PC-9 (cell line): ENCODE results near the gene NUDCD2. TPM values are rescaled to one million over a fixed set of nuclear protein-coding genes. Genes with fewer than 3 reads are reported as not detected.

Experiments used
- BruUV-seq: library from RNA; stranded (reverse); fragments of 400-500 nt; replicated peaks from 2 replicates; lab custom pipeline; 2021; lab: Mats Ljungman, UMichigan
- CTCF ChIA-PET: fragments of 300-600 bp; sonication (Branson Sonifier 250); formaldehyde crosslinking; loops from one replicate; lab custom pipeline; 2022; ENCODE audit warnings: antibody characterized with exemption; lab: Charles Lee
- POLR2A ChIA-PET: fragments of 300-600 bp; sonication (Branson Sonifier 250); formaldehyde crosslinking; loops from one replicate; lab custom pipeline; 2022; ENCODE audit warnings: antibody characterized with exemption; ENCODE audit not compliant: unreplicated experiment; lab: Charles Lee
- DNase-seq, 2 experiments: peaks; one replicate each; pipeline versions ENCODE4 v3.0.0 to v3.0.0-alpha.2; 2015 to 2022; ENCODE audit warnings: mixed read lengths in 1 of 2
- H2AFZ ChIP-seq: fragments of 200-600 bp; sonication (generic); 2 replicates; pipeline ENCODE4 v1.8.1; 2017; ENCODE audit warnings: antibody characterized with exemption
- H3F3A ChIP-seq: fragments of 200-600 bp; sonication (generic); 2 replicates; pipeline ENCODE4 v1.8.1; 2017; ENCODE audit warnings: antibody characterized with exemption, mild to moderate bottlenecking, low read depth; ENCODE audit not compliant: insufficient read depth
- H3K27ac ChIP-seq: fragments of 200-600 bp; sonication (generic); 2 replicates; pipeline ENCODE4 v1.6.1; 2016; ENCODE audit warnings: mixed run types
- H3K27me3 ChIP-seq: fragments of 200-600 bp; sonication (generic); 2 replicates; pipeline ENCODE4 v1.6.1; 2016; ENCODE audit warnings: low read depth, mixed run types; ENCODE audit not compliant: insufficient read depth
- H3K36me3 ChIP-seq: fragments of 200-600 bp; sonication (generic); 2 replicates; pipeline ENCODE4 v1.6.1; 2016; ENCODE audit warnings: low read depth, mixed run types
- H3K4me1 ChIP-seq: fragments of 200-600 bp; sonication (generic); replicated peaks from 2 replicates; pipeline ENCODE4 v1.6.1; 2016; ENCODE audit warnings: mixed run types; ENCODE audit not compliant: insufficient read depth
- H3K4me2 ChIP-seq: fragments of 200-600 bp; sonication (generic); 2 replicates; pipeline ENCODE4 v1.6.1; 2017; ENCODE audit warnings: mixed run types
- H3K4me3 ChIP-seq: fragments of 200-600 bp; sonication (generic); 2 replicates; pipeline ENCODE4 v1.6.1; 2016; ENCODE audit warnings: mixed run types
- H3K79me2 ChIP-seq: fragments of 200-600 bp; sonication (generic); 2 replicates; pipeline ENCODE4 v1.6.1; 2017; ENCODE audit warnings: low read depth, mixed run types
- H3K9me2 ChIP-seq: fragments of 200-600 bp; sonication (generic); 2 replicates; pipeline ENCODE4 v1.8.1; 2017; ENCODE audit warnings: mild to moderate bottlenecking; ENCODE audit not compliant: insufficient read depth
- H3K9me3 ChIP-seq: fragments of 200-600 bp; sonication (generic); 2 replicates; pipeline ENCODE4 v1.8.1; 2016; ENCODE audit warnings: low read depth; ENCODE audit not compliant: insufficient read depth
- H4K20me1 ChIP-seq: fragments of 200-600 bp; sonication (generic); 2 replicates; pipeline ENCODE4 v1.8.1; 2017; ENCODE audit not compliant: insufficient read depth
- CTCF ChIP-seq: fragments of 200-600 bp; sonication (generic); conservative IDR thresholded peaks from 2 replicates; pipeline ENCODE4 v1.6.1; 2017; ENCODE audit warnings: mixed run types, antibody characterized with exemption, mild to moderate bottlenecking, moderate library complexity
- EZH2 ChIP-seq: fragments of 200-600 bp; sonication (generic); IDR thresholded peaks from 2 replicates; pipeline ENCODE4 v1.8.0; 2017; ENCODE audit warnings: antibody characterized with exemption, low read depth
- intact Hi-C: fragments of 100-400 bp; cut with micrococcal nuclease; formaldehyde crosslinking; loops from one replicate; pipeline ENCODE4 v1.10.0; 2022; ENCODE audit not compliant: unreplicated experiment
- total RNA-seq: library from RNA; stranded (reverse); gene quantifications from 2 replicates; pipeline ENCODE4 v1.2.3, GENCODE V29; 2021

Gene NUDCD2
- total RNA-seq, 1 experiment from 2014 or later, result 68.6 TPM

GRCh38 chr5:163447191-163447590 is 12.7 kb downstream of the NUDCD2 start:
- Histone ChIP-seq H3K27me3 (no peaks in the 10 kb centered on the region), H2AFZ (no peak overlapping the region), H3F3A (0 out of 2 replicates have a peak, but pooled peaks cover 4% of the 10 kb centered on the region), H3K4me3 (no peak overlapping the region), H3K9me3 (no peaks in the 10 kb centered on the region), H3K4me2 (no peak overlapping the region), H3K27ac (no peak overlapping the region), H3K4me1 (no peaks in the 10 kb centered on the region), H3K36me3 (peaks cover 38% of the 10 kb centered on the region), H4K20me1 (no peaks in the 10 kb centered on the region; the same call in 1 of the 2 replicates), H3K9me2 (no peaks in the 10 kb centered on the region), H3K79me2 (no peaks in the 10 kb centered on the region)
- BruUV-seq, result no TSS peak
- intact Hi-C loops, result no loop called here
- DNase-seq, result no peak
- TF ChIP-seq CTCF (no peak), EZH2 (no peak)
- CTCF ChIA-PET, result interaction anchor here (0.7 kb wide), 1 partner anchor 380 kb away, joined by 3 read pairs; no protein-coding TSS in a partner anchor
- POLR2A ChIA-PET, result no interaction called here

GRCh38 chr5:163445345-163445744 is 14.6 kb downstream of the NUDCD2 start:
- peaks cover 54% of the 10 kb centered on the region for H3K36me3 ChIP-seq
- 0 out of 2 replicates have a peak, but pooled peaks cover 4% of the 10 kb centered on the region for H3F3A ChIP-seq
- CTCF ChIA-PET, result no interaction called here
- H3K9me3 ChIP-seq, result no peaks in the 10 kb centered on the region
- no peaks in the 10 kb centered on the region for H3K4me1 ChIP-seq
- H2AFZ ChIP-seq, result no peak overlapping the region
- DNase-seq, result no peak
- H4K20me1 ChIP-seq, result no peaks in the 10 kb centered on the region; the same call in 1 of the 2 replicates
- intact Hi-C loops, result no loop called here
- TF ChIP-seq EZH2, result no peak
- no peak for TF ChIP-seq CTCF
- no TSS peak for BruUV-seq
- POLR2A ChIA-PET, result interaction anchor here (0.6 kb wide), 1 partner anchor 15 kb away, joined by 6 read pairs; the partner anchor contains the start of gene HMMR
- H3K4me3 ChIP-seq, result no peak overlapping the region
- H3K27me3 ChIP-seq, result no peaks in the 10 kb centered on the region
- peaks cover 7% of the 10 kb centered on the region for H3K79me2 ChIP-seq
- no peak overlapping the region for H3K4me2 ChIP-seq
- H3K27ac ChIP-seq, result no peak overlapping the region
- H3K9me2 ChIP-seq, result no peaks in the 10 kb centered on the region

- CTCF ChIA-PET, result no interaction called here
- no peaks in the 10 kb centered on the region for H3K9me2 ChIP-seq
- H3F3A ChIP-seq, result 0 out of 2 replicates have a peak, but pooled peaks cover 4% of the 10 kb centered on the region
- TF ChIP-seq CTCF, result no peak
- TF ChIP-seq EZH2, result no peak
- peaks cover 15% of the 10 kb centered on the region for H3K79me2 ChIP-seq
- no peak overlapping the region for H3K27ac ChIP-seq
- H4K20me1 ChIP-seq, result no peaks in the 10 kb centered on the region; the same call in 1 of the 2 replicates
- H3K4me2 ChIP-seq, result no peak overlapping the region
- no peak overlapping the region for H2AFZ ChIP-seq
- no peaks in the 10 kb centered on the region for H3K27me3 ChIP-seq
- H3K4me1 ChIP-seq, result 0 out of 2 replicates have a peak, but pooled peaks cover 7% of the 10 kb centered on the region
- POLR2A ChIA-PET, result no interaction called here
- intact Hi-C loops, result no loop called here
- peaks cover 55% of the 10 kb centered on the region for H3K36me3 ChIP-seq
- no TSS peak for BruUV-seq
- H3K4me3 ChIP-seq, result no peak overlapping the region
- H3K9me3 ChIP-seq, result no peaks in the 10 kb centered on the region
- DNase-seq, result no peak
Observed at GRCh38 chr5:163444526-163444925, 15.4 kb downstream of the NUDCD2 start.
